ENCODE results near the gene GSTO1.
A peak's percentile ranks its signal among the peaks of the same experiment; 100 is the strongest.

Gene GSTO1

DNA sequence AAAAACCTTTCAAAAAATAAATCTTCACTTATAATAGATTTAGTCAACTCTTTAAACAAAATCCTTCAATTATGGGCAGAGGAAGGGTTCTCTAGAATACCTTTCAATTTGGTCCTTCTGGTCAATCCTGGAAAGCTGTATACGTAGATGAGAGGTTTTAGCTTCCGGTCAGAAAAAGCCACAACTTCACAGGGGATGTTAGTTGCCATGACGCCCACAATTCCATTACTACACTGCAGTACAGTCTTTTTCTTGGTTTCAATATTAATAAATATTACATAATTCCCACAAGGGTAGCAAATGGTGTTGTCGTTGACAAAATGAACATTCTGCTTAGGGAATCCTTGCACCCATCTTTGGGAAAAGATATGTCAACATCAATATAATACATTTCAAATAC, 24.2 kb upstream of the GSTO1 start:
- TF ChIP-seq YY1 (IDR thresholded peaks at IDR 0.05; ENCODE audit: low read depth) (no peak), ZBTB7A (IDR thresholded peaks at IDR 0.05; ENCODE audit: low read depth) (no peak), FOXM1 (IDR thresholded peaks at IDR 0.05; ENCODE audit: borderline replicate concordance, low read depth) (no peak), TCF12 (IDR thresholded peaks at IDR 0.05; ENCODE audit: low read depth) (no peak), EGR1 (IDR thresholded peaks at IDR 0.05) (no peak), EP300 (IDR thresholded peaks at IDR 0.05; ENCODE audit: borderline replicate concordance) (no peak), CEBPB (IDR thresholded peaks at IDR 0.05) (no peak), TAF1 (IDR thresholded peaks at IDR 0.05; ENCODE audit: low read depth) (no peak), NFIC (IDR thresholded peaks at IDR 0.05) (no peak), TEAD4 (IDR thresholded peaks at IDR 0.05) (no peak)
- TF ChIP-seq, protein P1, sequence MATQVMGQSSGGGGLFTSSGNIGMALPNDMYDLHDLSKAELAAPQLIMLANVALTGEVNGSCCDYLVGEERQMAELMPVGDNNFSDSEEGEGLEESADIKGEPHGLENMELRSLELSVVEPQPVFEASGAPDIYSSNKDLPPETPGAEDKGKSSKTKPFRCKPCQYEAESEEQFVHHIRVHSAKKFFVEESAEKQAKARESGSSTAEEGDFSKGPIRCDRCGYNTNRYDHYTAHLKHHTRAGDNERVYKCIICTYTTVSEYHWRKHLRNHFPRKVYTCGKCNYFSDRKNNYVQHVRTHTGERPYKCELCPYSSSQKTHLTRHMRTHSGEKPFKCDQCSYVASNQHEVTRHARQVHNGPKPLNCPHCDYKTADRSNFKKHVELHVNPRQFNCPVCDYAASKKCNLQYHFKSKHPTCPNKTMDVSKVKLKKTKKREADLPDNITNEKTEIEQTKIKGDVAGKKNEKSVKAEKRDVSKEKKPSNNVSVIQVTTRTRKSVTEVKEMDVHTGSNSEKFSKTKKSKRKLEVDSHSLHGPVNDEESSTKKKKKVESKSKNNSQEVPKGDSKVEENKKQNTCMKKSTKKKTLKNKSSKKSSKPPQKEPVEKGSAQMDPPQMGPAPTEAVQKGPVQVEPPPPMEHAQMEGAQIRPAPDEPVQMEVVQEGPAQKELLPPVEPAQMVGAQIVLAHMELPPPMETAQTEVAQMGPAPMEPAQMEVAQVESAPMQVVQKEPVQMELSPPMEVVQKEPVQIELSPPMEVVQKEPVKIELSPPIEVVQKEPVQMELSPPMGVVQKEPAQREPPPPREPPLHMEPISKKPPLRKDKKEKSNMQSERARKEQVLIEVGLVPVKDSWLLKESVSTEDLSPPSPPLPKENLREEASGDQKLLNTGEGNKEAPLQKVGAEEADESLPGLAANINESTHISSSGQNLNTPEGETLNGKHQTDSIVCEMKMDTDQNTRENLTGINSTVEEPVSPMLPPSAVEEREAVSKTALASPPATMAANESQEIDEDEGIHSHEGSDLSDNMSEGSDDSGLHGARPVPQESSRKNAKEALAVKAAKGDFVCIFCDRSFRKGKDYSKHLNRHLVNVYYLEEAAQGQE (IDR thresholded peaks at IDR 0.05; ENCODE audit: low read depth): no peak
- TF ChIP-seq, protein P2, sequence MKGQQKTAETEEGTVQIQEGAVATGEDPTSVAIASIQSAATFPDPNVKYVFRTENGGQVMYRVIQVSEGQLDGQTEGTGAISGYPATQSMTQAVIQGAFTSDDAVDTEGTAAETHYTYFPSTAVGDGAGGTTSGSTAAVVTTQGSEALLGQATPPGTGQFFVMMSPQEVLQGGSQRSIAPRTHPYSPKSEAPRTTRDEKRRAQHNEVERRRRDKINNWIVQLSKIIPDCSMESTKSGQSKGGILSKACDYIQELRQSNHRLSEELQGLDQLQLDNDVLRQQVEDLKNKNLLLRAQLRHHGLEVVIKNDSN (IDR thresholded peaks at IDR 0.05): no peak
- TF ChIP-seq, protein P3, sequence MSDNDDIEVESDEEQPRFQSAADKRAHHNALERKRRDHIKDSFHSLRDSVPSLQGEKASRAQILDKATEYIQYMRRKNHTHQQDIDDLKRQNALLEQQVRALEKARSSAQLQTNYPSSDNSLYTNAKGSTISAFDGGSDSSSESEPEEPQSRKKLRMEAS (IDR thresholded peaks at IDR 0.05): no peak

DNA sequence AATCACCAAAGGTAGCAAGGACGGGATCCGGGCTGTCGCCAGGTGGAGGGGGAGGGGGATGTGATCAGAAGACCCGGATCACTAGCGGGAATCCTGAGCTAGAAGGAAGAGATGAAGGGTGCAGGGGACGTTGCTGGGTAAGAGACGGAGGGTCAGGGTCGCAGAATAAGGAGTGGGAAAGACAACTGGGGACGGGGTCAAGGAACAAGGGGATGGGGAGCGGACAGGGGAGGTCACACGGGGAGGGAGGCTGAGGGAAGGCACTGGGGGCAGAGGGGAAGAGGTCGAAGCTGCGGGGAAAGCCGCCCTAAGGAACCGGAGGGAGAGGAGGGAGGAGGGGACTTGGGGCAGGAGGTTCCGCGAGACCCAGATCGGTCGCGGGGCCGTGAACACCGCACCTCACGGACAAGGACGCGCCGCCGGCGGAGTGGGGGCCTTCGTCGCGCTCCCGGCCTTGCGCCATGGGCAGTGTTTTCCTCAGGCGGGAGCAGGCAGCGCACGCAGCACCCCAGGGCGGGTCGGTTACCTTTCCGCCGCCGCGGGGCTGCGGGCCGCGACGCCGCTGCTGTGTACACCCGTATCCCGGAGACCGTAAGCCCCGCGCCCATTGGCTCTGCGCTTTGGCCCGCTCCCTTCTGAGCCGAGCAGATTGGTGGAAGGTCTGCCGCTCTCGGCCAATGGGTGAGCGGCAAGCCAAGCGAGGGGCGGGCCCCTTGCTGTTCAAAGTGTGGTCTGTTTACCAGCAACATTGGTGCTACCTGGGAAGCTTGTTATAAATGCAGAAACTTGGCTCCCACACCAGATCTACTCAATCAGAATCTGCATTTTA, 22.7 kb upstream of the GSTO1 start, which contains the start of gene CFAP43:
Gene CFAP43, minus strand, starts transcription at position 581 of the 829 bp plus-strand sequence. Its CDS starts 118 bp downstream, at position 463.
- TF ChIP-seq YY1 (IDR thresholded peaks at IDR 0.05; ENCODE audit: low read depth) (peak; percentile 68), CREB1 (IDR thresholded peaks at IDR 0.05; ENCODE audit: low read depth) (0 out of 2 replicates have a peak, but pooled peaks have one; percentile 42), EGR1 (IDR thresholded peaks at IDR 0.05) (peak; percentile 37; the same call in 1 of the 2 replicates), RAD21 (IDR thresholded peaks at IDR 0.05; ENCODE audit: low read depth) (no peak), EP300 (IDR thresholded peaks at IDR 0.05; ENCODE audit: borderline replicate concordance) (peak; percentile 22; the same call in 1 of the 2 replicates), ZBTB7A (IDR thresholded peaks at IDR 0.05; ENCODE audit: low read depth) (no peak), CEBPB (IDR thresholded peaks at IDR 0.05) (no peak), NFIC (IDR thresholded peaks at IDR 0.05) (no peak), TEAD4 (IDR thresholded peaks at IDR 0.05) (no peak; the same call in 1 of the 2 replicates), TCF12 (IDR thresholded peaks at IDR 0.05; ENCODE audit: low read depth) (peak; percentile 68), FOXM1 (IDR thresholded peaks at IDR 0.05; ENCODE audit: borderline replicate concordance, low read depth) (peak; percentile 83), TAF1 (IDR thresholded peaks at IDR 0.05; ENCODE audit: low read depth) (peak; percentile 49; the same call in 1 of the 2 replicates)
- TF ChIP-seq, protein P2 (IDR thresholded peaks at IDR 0.05): no peak
- TF ChIP-seq, protein P3 (IDR thresholded peaks at IDR 0.05): peak; percentile 89
- TF ChIP-seq, protein P1 (IDR thresholded peaks at IDR 0.05; ENCODE audit: low read depth): no peak

DNA sequence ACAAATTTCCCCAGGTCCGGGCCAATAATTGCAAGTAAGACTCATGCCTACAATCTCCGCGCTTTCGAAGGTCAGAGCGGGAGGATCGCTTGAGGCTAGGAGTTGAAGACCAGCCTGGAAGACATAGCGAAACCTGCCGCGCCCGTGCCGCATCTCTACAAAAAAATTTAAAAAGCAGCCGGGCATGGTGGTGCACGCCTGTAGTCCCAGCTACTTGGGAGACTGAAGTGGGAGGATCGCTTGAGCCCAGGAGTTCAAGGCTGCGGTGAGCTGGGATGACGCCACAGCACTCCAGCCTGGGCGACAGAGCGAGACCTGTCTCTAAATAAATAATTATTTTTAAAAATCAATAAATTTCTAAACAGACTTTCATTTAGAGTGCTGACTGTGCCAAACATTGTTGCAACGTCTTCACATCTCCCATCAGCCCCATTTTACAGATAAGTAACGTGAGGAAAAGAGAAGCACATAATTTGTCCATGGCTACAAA, 22.0 kb upstream of the GSTO1 start:
- TF ChIP-seq, protein P1 (IDR thresholded peaks at IDR 0.05; ENCODE audit: low read depth): no peak
- TF ChIP-seq NFIC (IDR thresholded peaks at IDR 0.05) (no peak), EP300 (IDR thresholded peaks at IDR 0.05; ENCODE audit: borderline replicate concordance) (no peak), CEBPB (IDR thresholded peaks at IDR 0.05) (no peak), CREB1 (IDR thresholded peaks at IDR 0.05; ENCODE audit: low read depth) (no peak), FOXM1 (IDR thresholded peaks at IDR 0.05; ENCODE audit: borderline replicate concordance, low read depth) (no peak), TAF1 (IDR thresholded peaks at IDR 0.05; ENCODE audit: low read depth) (no peak), TCF12 (IDR thresholded peaks at IDR 0.05; ENCODE audit: low read depth) (no peak), TEAD4 (IDR thresholded peaks at IDR 0.05) (no peak), ZBTB7A (IDR thresholded peaks at IDR 0.05; ENCODE audit: low read depth) (no peak), YY1 (IDR thresholded peaks at IDR 0.05; ENCODE audit: low read depth) (no peak), EGR1 (IDR thresholded peaks at IDR 0.05) (no peak), RAD21 (IDR thresholded peaks at IDR 0.05; ENCODE audit: low read depth) (no peak)
- TF ChIP-seq, protein P2 (IDR thresholded peaks at IDR 0.05): no peak
- TF ChIP-seq, protein P3 (IDR thresholded peaks at IDR 0.05): no peak

All from Ishikawa (cell line).